Stimulated activated CD4-positive, alpha-beta T cell treated with anti-CD3 and anti-CD28 coated beads, Interleukin-2, amount 100 ng/mL, for 4 hours (primary cell): Measurements from ENCODE around the gene MCUB.
A peak's percentile ranks its signal among the peaks of the same experiment; 100 is the strongest.
"Not testable (repeated sequence)": the region's sequence is repeated elsewhere in the genome, so short reads cannot be mapped to it uniquely, and the experiment has no call there.

Experiments used
- DNase-seq: peaks from one replicate; pipeline ENCODE4 v3.0.0-alpha.2; 2020; ENCODE audit warnings: low read depth

MCUB gene

DNA sequence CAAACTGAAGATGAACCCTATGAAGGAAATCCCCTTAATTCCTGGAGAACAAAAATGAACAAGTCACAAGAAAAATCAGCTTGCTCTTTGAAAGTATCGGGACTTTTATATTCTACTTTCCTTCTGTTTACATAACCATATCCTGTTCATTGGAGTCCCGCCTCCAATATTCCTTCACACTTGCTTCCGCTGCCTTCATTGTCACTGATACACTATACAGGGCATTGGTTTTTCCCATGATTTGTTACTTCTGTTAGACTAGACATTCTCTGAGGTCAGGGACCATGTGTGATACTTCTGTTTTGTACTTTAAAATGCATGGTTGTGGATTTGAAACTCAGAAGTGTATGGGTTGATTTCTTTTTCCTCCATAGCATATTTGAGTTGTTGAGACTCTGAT is 18.8 kb downstream of the MCUB start:
- no peak for DNase-seq

DNA sequence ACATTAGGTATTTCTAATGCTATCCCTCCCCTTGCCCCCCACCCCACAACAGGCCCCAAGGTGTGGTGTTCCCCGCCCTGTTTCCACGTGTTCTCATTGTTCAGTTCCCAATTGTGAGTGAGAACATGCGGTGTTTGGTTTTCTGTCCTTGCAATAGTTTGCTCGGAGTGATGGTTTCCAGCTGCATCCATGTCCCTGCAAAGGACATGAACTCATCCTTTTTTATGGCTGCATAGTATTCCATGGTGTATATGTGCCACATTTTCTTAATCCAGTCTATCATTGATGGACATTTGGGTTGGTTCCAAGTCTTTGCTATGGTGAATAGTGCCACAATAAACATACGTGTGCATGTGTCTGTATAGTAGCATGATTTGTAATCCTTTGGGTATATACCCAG is 20.0 kb downstream of the MCUB start:
- not testable (repeated sequence) for DNase-seq

GRCh38 chr4:109588176-109588575 is 28.1 kb downstream of the MCUB start:
- DNase-seq: peak; percentile 38

DNA sequence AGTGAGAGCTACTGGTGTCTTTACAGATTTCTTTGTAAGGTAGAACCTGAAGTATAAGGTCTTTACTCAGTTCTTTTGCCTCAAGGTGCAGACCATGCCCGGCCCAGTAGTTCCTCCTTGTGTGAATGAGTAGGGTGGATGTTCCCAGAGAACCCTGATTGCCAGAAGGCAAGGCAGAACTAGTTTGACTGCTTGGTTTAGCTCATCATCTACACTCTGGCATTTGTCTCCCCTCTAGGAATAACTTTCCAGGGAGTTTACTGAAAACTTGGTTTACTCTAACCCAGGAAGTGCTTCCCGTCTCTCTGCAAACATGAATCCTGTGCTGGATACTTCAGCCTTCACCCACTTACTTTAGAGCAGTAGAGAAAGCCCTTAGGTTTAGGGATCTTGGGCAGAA is 29.1 kb downstream of the MCUB start:
- DNase-seq: no peak

GRCh38 chr4:109589605-109590004 is 29.6 kb downstream of the MCUB start:
- no peak for DNase-seq

- no peak for DNase-seq
Observed at GRCh38 chr4:109590905-109591304, 30.9 kb downstream of the MCUB start.

GRCh38 chr4:109592367-109592766 is 32.3 kb downstream of the MCUB start:
- DNase-seq: no peak

GRCh38 chr4:109595123-109595522 is 35.1 kb downstream of the MCUB start:
- not testable (repeated sequence) for DNase-seq

DNA sequence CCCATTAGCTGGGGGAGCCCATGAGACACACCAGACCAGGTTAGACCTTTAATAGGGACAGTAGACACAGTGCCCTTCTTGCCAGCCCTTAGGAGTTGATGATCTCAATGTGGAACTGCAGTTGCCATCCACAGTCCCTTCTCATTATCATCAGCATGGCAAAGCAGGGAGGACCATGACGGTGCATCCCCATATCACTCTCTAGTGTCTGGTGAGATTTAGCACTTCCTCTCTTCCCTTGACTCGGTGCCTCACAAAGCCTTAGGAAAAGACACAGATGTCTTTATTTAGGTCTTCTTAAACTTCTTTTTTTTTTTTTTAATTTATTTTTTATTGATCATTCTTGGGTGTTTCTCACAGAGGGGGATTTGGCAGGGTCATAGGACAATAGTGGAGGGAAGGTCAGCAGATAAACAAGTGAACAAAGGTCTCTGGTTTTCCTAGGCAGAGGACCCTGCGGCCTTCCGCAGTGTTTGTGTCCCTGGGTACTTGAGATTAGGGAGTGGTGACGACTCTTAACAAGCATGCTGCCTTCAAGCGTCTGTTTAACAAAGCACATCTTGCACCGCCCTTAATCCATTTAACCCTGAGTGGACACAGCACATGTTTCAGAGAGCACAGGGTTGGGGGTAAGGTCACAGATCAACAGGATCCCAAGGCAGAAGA is 36.5 kb downstream of the MCUB start:
- not testable (repeated sequence) for DNase-seq

- no peak for DNase-seq
Observed at GRCh38 chr4:109599046-109599652, 39.1 kb downstream of the MCUB start.

- no peak for DNase-seq
Observed at GRCh38 chr4:109600431-109600830, 40.4 kb downstream of the MCUB start.

DNA sequence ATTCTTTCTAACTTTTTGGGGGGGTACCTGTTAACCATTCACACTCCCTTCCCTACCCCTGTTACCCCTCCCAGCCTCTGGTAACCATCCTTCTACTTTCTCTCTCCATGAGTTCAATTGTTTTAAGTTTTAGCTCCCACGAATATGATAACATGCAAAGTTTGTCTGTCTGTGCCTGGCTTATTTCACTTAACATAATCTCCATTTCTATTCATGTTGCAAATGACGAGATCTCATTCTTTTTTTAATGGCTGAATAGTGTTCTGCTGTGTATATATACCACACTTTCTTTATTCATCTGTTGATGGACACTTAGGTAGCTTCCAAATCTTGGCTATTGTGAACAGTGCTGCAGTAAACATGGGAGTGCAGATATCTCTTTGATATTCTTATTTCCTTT is 41.3 kb downstream of the MCUB start:
- DNase-seq: no peak

DNA sequence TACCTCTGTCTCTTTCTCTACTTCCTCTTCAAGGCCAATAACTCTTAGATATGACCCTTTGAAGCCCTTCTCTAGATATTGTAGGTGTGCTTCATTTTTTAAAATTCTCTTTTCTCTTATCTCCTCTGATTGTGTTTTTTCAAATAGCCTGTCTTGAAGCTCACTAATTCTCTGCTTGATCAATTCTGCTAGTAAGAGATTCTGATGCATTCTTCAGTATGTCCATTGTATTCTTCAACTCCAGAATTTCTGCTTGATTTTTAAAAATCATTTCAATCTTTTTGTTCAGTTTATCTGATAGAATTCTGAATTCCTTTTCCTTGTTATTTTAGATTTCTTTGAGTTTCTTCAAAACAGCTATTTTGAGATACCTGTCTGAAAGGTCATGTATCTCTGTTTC is 47.9 kb downstream of the MCUB start:
- DNase-seq: no peak

DNA sequence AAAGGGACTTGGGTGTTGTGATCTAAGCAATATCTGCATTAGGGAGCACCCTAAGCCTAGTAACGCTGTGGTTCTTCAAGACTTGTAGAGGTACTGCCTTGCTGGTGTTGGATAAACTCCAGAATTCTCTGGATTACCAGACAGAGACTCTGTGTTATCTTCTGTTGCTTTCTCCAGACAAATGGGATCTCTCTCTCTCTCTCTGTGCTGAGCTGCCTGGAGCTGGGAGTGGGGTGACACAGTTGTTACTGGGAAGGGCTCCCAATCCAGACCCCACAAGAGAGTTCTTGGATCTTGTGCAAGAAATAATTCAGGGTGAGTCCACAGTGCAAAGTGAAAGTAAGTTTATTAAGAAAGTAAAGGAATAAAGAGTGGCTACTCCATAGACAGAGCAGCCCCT is 48.8 kb downstream of the MCUB start:
- DNase-seq: no peak

- no peak for DNase-seq
Observed at GRCh38 chr4:109609431-109609830, 49.4 kb downstream of the MCUB start.

DNA sequence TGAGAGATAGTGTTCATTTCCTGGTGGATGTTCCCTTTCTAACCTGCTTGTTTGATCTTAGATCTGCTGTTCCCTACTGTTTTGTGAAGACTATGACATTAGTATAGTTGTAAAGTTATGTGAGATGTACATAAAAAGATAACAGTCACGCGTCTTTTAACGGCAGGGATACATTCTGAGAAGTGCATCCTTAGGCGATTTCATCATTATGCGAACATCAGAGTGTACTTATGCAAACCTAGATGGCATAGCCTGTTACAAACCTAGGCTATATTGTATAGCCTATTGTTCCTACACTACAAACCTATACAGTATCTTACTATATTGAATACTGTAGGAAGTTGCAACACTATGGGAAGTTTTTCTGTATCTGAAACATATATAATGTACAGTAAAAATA is 50.4 kb downstream of the MCUB start:
- no peak for DNase-seq

- DNase-seq: no peak
Observed at GRCh38 chr4:109611045-109611646, 51.1 kb downstream of the MCUB start.

DNA sequence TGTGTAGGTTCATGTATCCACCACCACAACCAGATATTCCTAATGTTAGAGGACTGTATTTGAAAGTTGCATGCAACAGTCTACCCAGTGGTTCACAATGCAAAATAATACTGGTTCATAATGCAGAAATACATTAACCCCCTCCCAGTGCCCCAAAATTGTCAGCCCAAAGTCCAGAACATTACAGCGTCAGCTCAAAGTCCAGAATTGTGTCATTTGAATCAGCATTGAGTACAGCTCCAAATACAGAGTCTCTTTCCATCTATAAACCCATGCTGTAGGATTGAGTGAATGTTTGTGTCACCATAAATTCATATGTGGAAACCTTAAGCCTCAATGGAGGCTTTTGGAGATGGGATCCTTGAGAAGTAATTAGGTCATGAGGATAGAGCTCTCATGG is 54.0 kb downstream of the MCUB start:
- no peak for DNase-seq

DNA sequence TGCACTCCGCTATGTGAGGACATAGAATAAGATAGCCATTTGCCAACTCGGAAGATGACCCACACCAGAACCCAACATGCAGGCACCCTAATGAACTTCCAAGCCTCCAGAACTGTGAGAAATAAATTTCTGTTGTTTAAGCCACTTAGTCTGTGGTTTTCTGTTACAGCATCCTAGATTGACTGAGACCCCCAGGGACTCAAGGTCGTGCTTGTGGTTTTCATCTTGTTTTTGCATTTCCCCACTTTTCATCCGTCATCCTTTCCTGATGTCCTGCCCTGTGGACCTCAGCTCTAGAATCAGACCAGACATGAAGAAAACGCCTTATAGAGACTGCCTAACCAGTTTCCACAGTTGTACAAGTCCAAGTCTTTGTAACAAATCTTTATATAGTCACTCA is 54.4 kb downstream of the MCUB start:
- DNase-seq: no peak

DNA sequence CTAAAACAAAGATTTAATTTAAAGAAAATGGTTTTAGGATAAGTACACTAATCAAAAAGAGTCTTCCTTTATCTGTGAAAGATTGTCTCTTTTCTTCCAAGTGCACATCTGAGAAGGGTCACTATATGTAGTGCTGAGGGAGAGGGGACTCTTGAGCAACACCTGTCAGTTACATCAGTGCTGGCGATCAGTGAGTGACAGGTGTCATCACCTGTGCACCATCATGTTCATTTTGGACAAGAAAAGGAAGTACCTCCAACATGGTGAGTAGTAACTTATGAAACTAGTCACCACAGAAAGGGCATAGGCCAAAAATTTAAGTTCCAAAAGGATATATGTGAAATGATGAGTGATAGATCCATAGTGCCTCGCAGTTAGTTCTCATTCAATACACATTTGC is 55.7 kb downstream of the MCUB start:
- DNase-seq: no peak

DNA sequence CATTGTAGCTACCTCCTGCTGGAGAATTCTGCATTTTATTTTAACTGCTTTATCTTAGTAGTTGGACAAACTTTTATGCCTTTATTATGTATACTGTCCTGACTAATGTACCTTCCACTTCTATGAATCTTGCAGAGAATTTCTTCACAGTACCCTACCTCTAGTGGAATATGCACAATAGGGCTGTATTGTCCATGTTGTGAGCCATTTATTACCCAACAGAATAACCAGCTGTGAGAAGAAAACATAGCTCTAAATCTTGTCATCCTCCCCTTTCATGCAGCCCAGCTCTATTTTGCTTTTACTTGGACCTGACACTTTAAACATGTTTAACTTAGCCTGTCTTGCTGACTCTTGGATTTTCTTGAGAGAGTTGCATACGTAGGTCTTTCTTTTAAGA is 56.2 kb downstream of the MCUB start:
- DNase-seq: no peak

DNA sequence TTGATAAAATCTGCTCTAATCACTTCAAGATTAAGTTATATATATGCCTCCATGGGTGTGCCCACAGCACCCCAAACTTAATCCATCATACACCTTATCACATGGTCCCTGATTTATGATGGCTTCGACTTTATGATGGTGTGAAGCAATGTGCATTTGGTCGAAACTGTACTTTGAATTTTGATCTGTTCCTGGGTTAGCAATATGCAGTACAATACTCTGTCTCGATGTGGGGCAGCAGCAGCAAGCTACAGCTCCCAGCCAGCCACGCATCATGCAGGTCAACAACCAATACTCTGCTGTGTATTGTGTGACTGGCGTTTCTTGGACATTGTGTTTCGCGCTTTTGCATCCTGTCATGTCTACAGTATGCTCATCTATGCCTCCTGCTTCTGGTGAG is 62.6 kb downstream of the MCUB start:
- DNase-seq: no peak

- no peak for DNase-seq
Observed at GRCh38 chr4:109624536-109624935, 64.5 kb downstream of the MCUB start.

- DNase-seq: no peak
Observed at GRCh38 chr4:109627361-109627760, 67.3 kb downstream of the MCUB start.
